Measurements from ENCODE around the gene MITF.

- TF ChIP-seq CTCF (IDR thresholded peaks at IDR 0.05; ENCODE audit: low read length) = no peak
- TF ChIP-seq EZH2 (IDR thresholded peaks at IDR 0.05; ENCODE audit: borderline replicate concordance, low read length) = no peak
These were observed 108.8 kb downstream of the MITF start for GRCh38 chr3:69848113-69848512.

Data from OCI-LY1 (cell line).